Pancreas (tissue), 10 donors: Measurements from ENCODE around the gene CELA2B. TPM values are rescaled to one million over a fixed set of nuclear protein-coding genes. Genes with fewer than 3 reads are reported as not detected.
"Not testable (repeated sequence)": the region's sequence is repeated elsewhere in the genome, so short reads cannot be mapped to it uniquely, and the experiment has no call there.

Source experiments
- ATAC-seq, 4 donors: fragments of 200-7000 bp; cut with Tn5 transposase; one replicate each; pipeline versions ENCODE4 v1.8.0 to v1.9.1; 2020; ENCODE audit warnings: mild to moderate bottlenecking in 4 of 4, moderate library complexity in 4 of 4
- DNase-seq, 6 donors: peaks; one replicate each; pipeline ENCODE4 v3.0.0-alpha.2; 2020
- FAIRE-seq: peaks from 2 replicates; lab custom pipeline; 2012; peaks lifted over from hg19 to GRCh38; lab: Jason Lieb, UNC
- H3K27ac ChIP-seq, 4 donors: fragments of 200-600 bp; sonication (generic); 1 replicate in 3 of 4; 2 replicates in 1 of 4; pipeline versions ENCODE4 v1.5.0 to v1.8.0; 2020
- H3K27me3 ChIP-seq, 4 donors: fragments of 200-600 bp; one replicate each; pipeline ENCODE4 v1.8.0; 2021
- H3K36me3 ChIP-seq, 3 donors: fragments of 200-600 bp; sonication (generic) in 1 of 3; one replicate each; pipeline versions ENCODE4 v1.5.0 to v1.8.0; 2020 to 2021
- H3K4me1 ChIP-seq, 3 donors: fragments of 200-600 bp; one replicate each; pipeline ENCODE4 v1.8.0; 2021
- H3K4me3 ChIP-seq, 4 donors: fragments of 200-600 bp; sonication (generic) in 2 of 4; one replicate each; pipeline versions ENCODE4 v1.5.0 to v1.8.0; 2020 to 2021
- H3K9me3 ChIP-seq, 4 donors: fragments of 200-600 bp; one replicate each; pipeline ENCODE4 v1.8.0; 2021
- WGBS, 2 donors: extraction: QIAGEN DNeasy Blood & Tissue Kit; methylation state at CpG; one replicate each; pipeline ENCODE4 v1.1.7; 2013; 5-methylcytosine and 5-hydroxymethylcytosine counted together
- intact Hi-C, 3 donors: fragments of 100-400 bp; cut with DNase I; formaldehyde crosslinking; loops; one replicate each; pipeline versions ENCODE4 v1.11.1 to v1.14.2; 2022
- polyA plus RNA-seq, 2 donors: library from polyadenylated mRNA; stranded (reverse); fragments of 200-250 nt; gene quantifications; one replicate each; pipeline ENCODE4 v1.2.3, GENCODE V29; 2013
- total RNA-seq, 6 donors: library from RNA; stranded (reverse); fragmentation: NEBNext Ultra II Directional in 4 of 6; extraction: Animal tissue kit (Norgen Biotek cat#: 25700) in 4 of 6; gene quantifications; one replicate each; pipeline versions ENCODE4 v1.2.1 to v1.2.4, GENCODE V29; 2021 to 2023
- TF ChIP-seq, protein P1 (sequence below), 4 donors: fragments of 200-600 bp; sonication (generic) in 3 of 4; IDR thresholded peaks; one replicate each; pipeline versions ENCODE4 v1.5.0 to v1.8.0; 2021; ENCODE audit warnings: antibody characterized with exemption in 4 of 4
- donor health status: healthy with polysubstance abuse.
- donor health status: DM: no; HTN: no; CAD: no; lungs with moderate emphysema.
- donor health status: DM: no; HTN: no; CAD: no.
- donor health status: control.
- donor health status: control.
- donor health status: Bipolar disorder and iron deficiency.
- donor health status: DM: yes; HTN: yes; CAD: no.
- donor health status: DM: no; HTN: no; CAD: no.
- donor health status: DM: no; HTN: no; CAD: no.
- donor health status: DM: yes; HTN: yes; CAD: no.

Gene CELA2B
- total and polyA plus RNA-seq, 8 donors: 186 to 2,290 (median 558) TPM

DNA sequence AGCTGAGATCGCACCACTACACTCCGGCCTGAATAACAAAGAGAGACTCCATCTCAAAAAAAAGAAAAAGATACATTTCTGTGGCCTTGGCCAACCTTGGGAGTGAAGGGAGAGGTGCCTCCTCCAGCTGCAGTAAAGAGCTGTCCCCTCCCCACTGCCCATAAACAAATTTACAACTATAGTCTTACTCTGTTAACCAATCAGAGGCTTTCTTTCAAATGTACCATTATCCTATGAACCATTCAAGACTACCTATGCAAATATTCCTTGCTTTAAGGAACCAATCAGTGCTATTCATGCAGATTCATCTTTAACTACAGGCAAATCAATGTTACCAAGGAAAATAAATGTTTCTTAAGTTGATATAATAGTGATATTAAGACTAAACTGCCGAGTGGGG lies 1.0 kb downstream of the CELA2B start:
- intact Hi-C loops: no loop called here
- WGBS, 2 donors: 36 to 42% methylated on average over 3 of the region's 3 CpGs
- H3K4me3 ChIP-seq: no peak overlapping the region
- H3K4me1 ChIP-seq: peaks cover 5 to 15% (median 13%) of the 10 kb centered on the region in 3 donors
- TF ChIP-seq, protein P1, sequence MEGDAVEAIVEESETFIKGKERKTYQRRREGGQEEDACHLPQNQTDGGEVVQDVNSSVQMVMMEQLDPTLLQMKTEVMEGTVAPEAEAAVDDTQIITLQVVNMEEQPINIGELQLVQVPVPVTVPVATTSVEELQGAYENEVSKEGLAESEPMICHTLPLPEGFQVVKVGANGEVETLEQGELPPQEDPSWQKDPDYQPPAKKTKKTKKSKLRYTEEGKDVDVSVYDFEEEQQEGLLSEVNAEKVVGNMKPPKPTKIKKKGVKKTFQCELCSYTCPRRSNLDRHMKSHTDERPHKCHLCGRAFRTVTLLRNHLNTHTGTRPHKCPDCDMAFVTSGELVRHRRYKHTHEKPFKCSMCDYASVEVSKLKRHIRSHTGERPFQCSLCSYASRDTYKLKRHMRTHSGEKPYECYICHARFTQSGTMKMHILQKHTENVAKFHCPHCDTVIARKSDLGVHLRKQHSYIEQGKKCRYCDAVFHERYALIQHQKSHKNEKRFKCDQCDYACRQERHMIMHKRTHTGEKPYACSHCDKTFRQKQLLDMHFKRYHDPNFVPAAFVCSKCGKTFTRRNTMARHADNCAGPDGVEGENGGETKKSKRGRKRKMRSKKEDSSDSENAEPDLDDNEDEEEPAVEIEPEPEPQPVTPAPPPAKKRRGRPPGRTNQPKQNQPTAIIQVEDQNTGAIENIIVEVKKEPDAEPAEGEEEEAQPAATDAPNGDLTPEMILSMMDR (IDR thresholded peaks at IDR 0.05): no peak
- FAIRE-seq: no peak
- no peaks in the 10 kb centered on the region for H3K27me3 ChIP-seq
- DNase-seq: no peak
- H3K36me3 ChIP-seq: no peaks in the 10 kb centered on the region
- peak overlapping the region in 2 of 4 donors; percentile 36 to 62 for H3K27ac ChIP-seq
- peak; percentile 33 to 46 (median 35) for ATAC-seq
- no peaks in the 10 kb centered on the region for H3K9me3 ChIP-seq

DNA sequence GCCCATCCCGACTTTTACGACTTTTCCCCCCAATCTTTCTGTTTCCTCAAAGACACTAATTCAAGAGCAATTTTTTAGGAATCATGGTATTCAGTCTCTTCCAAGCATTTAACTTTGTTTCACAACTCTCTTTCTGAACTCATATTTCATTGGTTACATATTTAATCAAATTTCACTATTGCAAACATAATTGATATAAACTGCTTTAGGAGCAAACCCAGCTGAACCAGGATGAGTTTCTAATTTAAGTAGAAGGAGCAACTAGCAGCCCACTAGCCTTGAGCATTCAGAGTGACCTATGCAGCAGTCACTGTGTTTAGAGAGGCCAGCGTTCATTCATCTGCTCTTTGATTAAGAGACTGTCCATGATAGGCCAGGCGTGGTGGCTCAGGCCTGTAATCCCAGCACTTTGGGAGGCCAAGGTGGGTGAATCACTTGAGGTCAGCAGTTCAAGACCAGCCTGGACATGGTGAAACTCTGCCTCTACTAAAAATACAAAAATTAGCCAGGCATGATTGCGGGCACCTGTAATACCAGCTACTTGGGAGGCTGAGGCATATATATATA lies 1.8 kb downstream of the CELA2B start:
- WGBS, 2 donors: 36 to 47% methylated on average over 5 of the region's 5 CpGs
- FAIRE-seq: no peak
- Histone ChIP-seq H3K4me1 (peaks cover 5 to 15% (median 13%) of the 10 kb centered on the region in 3 donors), H3K9me3 (no peaks in the 10 kb centered on the region), H3K27ac (peak overlapping the region in 1 of 4 donors; percentile 62), H3K27me3 (no peaks in the 10 kb centered on the region), H3K4me3 (peak overlapping the region in 1 of 4 donors; percentile 0), H3K36me3 (no peaks in the 10 kb centered on the region)
- DNase-seq: no peak
- TF ChIP-seq, protein P1 (IDR thresholded peaks at IDR 0.05): no peak
- peak in 1 of 4 donors; percentile 12 for ATAC-seq
- intact Hi-C loops: no loop called here

DNA sequence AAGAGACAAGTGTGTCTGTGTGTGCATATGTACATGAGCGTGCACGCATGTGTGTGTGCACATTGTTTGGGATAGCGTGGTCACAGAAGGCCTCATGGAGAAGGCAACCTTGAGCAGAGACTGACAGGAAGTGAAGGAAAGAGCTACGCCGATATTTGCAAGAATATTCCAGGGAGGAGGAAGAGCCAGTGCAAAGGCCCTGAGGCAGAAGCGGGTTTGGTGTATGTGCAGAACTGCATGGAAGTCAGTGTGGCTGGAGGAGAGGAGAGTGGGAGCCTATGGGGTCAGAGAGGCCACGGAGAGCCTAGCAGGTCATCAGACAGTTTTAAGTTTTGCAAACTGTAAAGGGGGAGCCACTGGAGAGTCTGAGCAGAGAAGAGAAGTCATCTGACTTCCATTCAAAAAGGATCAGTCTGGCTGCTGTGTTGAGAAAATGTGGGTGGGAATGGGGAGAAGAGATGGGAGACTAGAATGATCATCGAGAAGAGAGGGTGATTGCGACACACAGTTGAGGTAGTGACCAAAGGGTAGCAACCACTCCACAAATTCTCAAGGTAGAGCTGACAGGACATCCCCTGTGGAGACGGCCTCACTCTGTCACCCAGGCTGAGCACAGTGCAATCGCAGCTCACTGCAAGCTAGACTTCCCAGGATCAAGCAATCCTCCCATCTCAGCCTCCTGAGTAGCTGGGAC lies 3.9 kb downstream of the CELA2B start:
- no peak overlapping the region for H3K27ac ChIP-seq
- no peak overlapping the region for H3K4me3 ChIP-seq
- H3K27me3 ChIP-seq: no peaks in the 10 kb centered on the region
- TF ChIP-seq, protein P1 (IDR thresholded peaks at IDR 0.05): no peak
- DNase-seq: no peak
- no peaks in the 10 kb centered on the region for H3K9me3 ChIP-seq
- H3K36me3 ChIP-seq: no peaks in the 10 kb centered on the region
- H3K4me1 ChIP-seq: peaks cover 5 to 10% (median 8%) of the 10 kb centered on the region in 3 donors
- FAIRE-seq: no peak
- ATAC-seq: no peak
- WGBS, 2 donors: 49 to 62% methylated on average over 11 of the region's 11 CpGs
- intact Hi-C loops: no loop called here

DNA sequence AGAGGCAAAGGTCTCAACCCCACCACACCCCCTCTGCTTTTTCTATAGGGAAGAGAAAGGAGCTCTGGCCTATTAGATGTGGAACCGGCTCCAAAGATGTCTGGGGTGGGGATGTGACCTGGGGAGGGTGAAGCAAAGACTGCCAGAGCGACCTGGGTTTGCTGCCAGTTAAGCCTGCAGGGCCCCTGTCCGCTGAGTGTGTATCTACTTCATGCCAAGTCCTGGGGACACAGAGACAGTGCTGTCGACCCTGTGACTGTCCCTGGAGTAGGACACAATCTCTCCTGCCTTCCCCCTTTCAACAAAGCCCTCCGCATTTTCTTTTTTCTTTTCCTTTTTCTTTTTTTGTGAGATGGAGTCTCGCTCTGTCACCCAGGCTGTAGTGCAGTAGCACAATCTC lies 6.6 kb downstream of the CELA2B start:
- H3K4me3 ChIP-seq, H3K4me1 ChIP-seq, ATAC-seq, FAIRE-seq, intact Hi-C loops, DNase-seq, H3K27me3 ChIP-seq, H3K9me3 ChIP-seq, H3K27ac ChIP-seq: not testable (repeated sequence)
- H3K36me3 ChIP-seq: peaks cover 0 to 17% (median 0%) of the 10 kb centered on the region in 3 donors
- WGBS, 2 donors: 60 to 65% methylated on average over 6 of the region's 6 CpGs

DNA sequence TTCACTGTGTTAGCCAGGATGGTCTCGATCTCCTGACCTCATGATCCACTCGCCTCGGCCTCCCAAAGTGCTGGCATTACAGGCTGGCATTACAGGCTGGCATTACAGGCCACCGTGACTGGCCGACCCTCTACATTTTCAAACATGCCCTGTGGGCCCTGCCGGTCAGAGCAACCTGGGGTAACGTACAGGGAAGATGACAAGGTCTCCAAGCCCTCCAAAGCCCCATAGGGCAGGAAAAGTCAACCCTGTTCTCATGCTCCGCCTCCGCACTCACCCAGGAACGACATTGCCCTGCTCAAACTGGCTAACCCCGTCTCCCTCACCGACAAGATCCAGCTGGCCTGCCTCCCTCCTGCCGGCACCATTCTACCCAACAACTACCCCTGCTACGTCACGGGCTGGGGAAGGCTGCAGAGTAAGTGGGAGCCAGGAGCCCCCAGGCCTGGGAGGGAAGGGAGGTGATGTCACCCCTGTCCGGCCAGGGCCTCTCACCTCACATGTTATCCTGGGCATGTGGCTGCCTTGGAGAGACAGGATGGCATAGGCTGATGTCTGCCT lies 7.2 kb downstream of the CELA2B start:
- DNase-seq, intact Hi-C loops, FAIRE-seq, H3K4me3 ChIP-seq, H3K27ac ChIP-seq, H3K4me1 ChIP-seq, H3K9me3 ChIP-seq, H3K27me3 ChIP-seq: not testable (repeated sequence)
- H3K36me3 ChIP-seq: peaks cover 0 to 17% (median 0%) of the 10 kb centered on the region in 3 donors
- WGBS, 2 donors: 65 to 77% methylated on average over 12 to 15 of the region's 16 CpGs
- ATAC-seq: peak in 1 of 4 donors; percentile 12
